Activated CD8-positive, alpha-beta T cell treated with anti-CD3 and anti-CD28 coated beads for 36 hours (primary cell): ENCODE measurements around the gene ZBED1. TPM values are rescaled to one million over a fixed set of nuclear protein-coding genes. Genes with fewer than 3 reads are reported as not detected.
A peak's percentile ranks its signal among the peaks of the same experiment; 100 is the strongest.

Experiments
- ATAC-seq: fragments of 200-7000 bp; cut with Tn5 transposase; one replicate; pipeline ENCODE4 v1.10.0; 2021; ENCODE audit warnings: mild to moderate bottlenecking, moderate library complexity
- CTCF ChIA-PET: fragments of 350-600 bp; sonication (Branson Sonifier 250); formaldehyde crosslinking; loops from one replicate; lab custom pipeline; 2021; ENCODE audit warnings: antibody characterized with exemption; lab: Charles Lee
- POLR2A ChIA-PET: fragments of 350-600 bp; sonication (Branson Sonifier 250); formaldehyde crosslinking; loops from one replicate; lab custom pipeline; 2021; ENCODE audit warnings: antibody characterized with exemption; lab: Charles Lee
- DNase-seq: peaks from one replicate; pipeline ENCODE4 v3.0.0-alpha.2; 2020
- H3K27ac Mint-ChIP-seq: one replicate; pipeline ENCODE4 v1.8.0; 2021; ENCODE audit warnings: mild to moderate bottlenecking, mixed read lengths
- H3K27me3 Mint-ChIP-seq: one replicate; pipeline ENCODE4 v1.8.0; 2021; ENCODE audit warnings: mixed read lengths
- H3K36me3 Mint-ChIP-seq: one replicate; pipeline ENCODE4 v1.8.0; 2021; ENCODE audit warnings: low read depth, mixed read lengths
- H3K4me1 Mint-ChIP-seq: one replicate; pipeline ENCODE4 v1.8.0; 2021; ENCODE audit warnings: low read depth, mixed read lengths
- H3K4me3 Mint-ChIP-seq: one replicate; pipeline ENCODE4 v1.8.0; 2021; ENCODE audit warnings: mild to moderate bottlenecking, moderate library complexity, mixed read lengths
- H3K9me3 Mint-ChIP-seq: one replicate; pipeline ENCODE4 v1.8.0; 2021; ENCODE audit warnings: mixed read lengths
- CTCF ChIP-seq: fragments of 200-600 bp; IDR thresholded peaks from one replicate; pipeline ENCODE4 v1.8.0; 2022; ENCODE audit warnings: antibody characterized with exemption, mild to moderate bottlenecking
- intact Hi-C: fragments of 100-400 bp; cut with micrococcal nuclease; formaldehyde crosslinking; loops from one replicate; pipeline ENCODE4 v1.10.0; 2022
- total RNA-seq, 2 experiments: library from RNA; stranded (reverse); gene quantifications; one replicate each; pipeline ENCODE4 v1.2.3, GENCODE V29; 2021

The ZBED1 gene
- total RNA-seq: 10 to 100 TPM; 26.3 to 28.7 TPM

DNA sequence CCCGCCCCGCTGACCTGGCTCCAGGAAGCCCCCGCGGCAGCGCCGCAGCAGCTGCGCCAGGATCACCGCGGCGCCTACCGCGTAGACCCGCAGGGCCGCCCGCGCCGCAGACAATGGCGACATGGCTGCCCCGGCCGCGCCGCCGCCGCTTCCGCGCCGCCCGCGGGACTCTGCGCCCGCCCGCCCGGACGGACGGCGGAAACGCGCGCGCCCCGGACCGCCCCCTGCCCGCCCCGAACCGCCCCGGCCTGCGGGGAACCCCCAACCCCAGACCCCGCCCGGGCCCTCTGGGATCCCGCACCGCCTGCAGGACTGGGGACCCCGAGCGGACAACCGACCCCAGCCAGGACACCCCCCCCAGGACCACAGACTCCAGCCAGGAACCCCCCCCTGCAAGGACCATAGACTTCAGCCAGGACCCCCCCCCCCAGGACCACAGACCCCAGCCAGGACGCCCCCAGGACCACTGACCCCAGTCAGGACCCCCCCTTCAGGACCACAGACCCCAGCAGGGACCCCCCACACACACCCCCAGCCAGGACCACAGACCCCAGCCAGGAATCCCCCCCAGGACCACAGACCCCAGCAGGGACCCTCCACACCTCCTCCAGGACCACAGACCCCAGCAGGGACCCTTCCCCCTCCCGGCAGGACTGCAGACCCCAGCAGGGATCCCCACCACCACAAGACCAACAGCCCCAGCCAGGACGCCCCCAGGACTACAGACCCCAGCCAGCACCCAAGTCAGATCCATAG lies at the start of gene ZBED1, which contains the start of gene DHRSX:
Gene ZBED1, minus strand, starts transcription at position 174 of the 756 bp plus-strand sequence. CDS start 10,257 bp downstream, outside the sequence.
Gene DHRSX, minus strand, starts transcription at position 174 of the 756 bp plus-strand sequence. Its CDS starts 51 bp downstream, at position 123.
- H3K4me3 Mint-ChIP-seq: peak within 1 kb of the TSS; percentile 74
- H3K27ac Mint-ChIP-seq: peak within 1 kb of the TSS; percentile 87
- intact Hi-C loops: no loop called here
- H3K27me3 Mint-ChIP-seq: no peaks in the 10 kb centered on the region
- ATAC-seq (peak; percentile 82), DNase-seq (peak; percentile 48)
- peaks cover 21% of the 10 kb centered on the region for H3K36me3 Mint-ChIP-seq
- TF ChIP-seq CTCF: no peak
- H3K4me1 Mint-ChIP-seq: peaks cover 23% of the 10 kb centered on the region
- no peaks in the 10 kb centered on the region for H3K9me3 Mint-ChIP-seq
- ChIA-PET POLR2A (no interaction called here), CTCF (no interaction called here)

DNA sequence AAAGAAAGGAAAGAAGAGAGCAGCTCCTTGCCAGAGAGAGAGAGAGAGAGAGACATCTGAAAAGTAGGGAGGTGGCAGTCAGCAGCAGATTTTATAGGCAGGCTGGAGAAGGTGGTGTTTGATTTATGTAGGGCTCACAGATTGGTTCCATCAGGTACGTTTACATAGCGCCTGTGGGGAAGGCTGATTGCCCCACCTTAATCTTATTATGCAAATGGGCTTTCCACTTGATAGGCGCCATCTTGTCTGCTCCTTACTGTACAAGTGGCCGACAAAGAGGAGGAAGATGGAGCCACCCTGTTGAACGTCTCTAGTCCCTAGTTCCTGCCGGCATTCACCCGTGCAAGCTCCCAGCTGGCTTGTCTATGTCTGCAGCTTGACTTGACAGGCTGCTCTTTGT lies 49.1 kb upstream of the ZBED1 start:
- no peak for ATAC-seq
- Mint-ChIP-seq H3K27me3 (peaks cover 8% of the 10 kb centered on the region), H3K4me1 (no peaks in the 10 kb centered on the region), H3K9me3 (peaks cover 8% of the 10 kb centered on the region), H3K27ac (no peak overlapping the region), H3K36me3 (no peaks in the 10 kb centered on the region), H3K4me3 (no peak overlapping the region)
- ChIA-PET POLR2A (no interaction called here), CTCF (no interaction called here)
- no peak for DNase-seq
- intact Hi-C loops: no loop called here
- no peak for TF ChIP-seq CTCF

- ChIA-PET CTCF (no interaction called here), POLR2A (no interaction called here)
- Mint-ChIP-seq H3K27ac (no peak overlapping the region), H3K36me3 (no peaks in the 10 kb centered on the region), H3K4me1 (no peaks in the 10 kb centered on the region), H3K27me3 (peaks cover 5% of the 10 kb centered on the region), H3K9me3 (peaks cover 8% of the 10 kb centered on the region), H3K4me3 (no peak overlapping the region)
- no peak for DNase-seq
- intact Hi-C loops: no loop called here
- TF ChIP-seq CTCF: no peak
- ATAC-seq: no peak
Observed at GRCh38 chrX:2548711-2549423, 48.1 kb upstream of the ZBED1 start.

DNA sequence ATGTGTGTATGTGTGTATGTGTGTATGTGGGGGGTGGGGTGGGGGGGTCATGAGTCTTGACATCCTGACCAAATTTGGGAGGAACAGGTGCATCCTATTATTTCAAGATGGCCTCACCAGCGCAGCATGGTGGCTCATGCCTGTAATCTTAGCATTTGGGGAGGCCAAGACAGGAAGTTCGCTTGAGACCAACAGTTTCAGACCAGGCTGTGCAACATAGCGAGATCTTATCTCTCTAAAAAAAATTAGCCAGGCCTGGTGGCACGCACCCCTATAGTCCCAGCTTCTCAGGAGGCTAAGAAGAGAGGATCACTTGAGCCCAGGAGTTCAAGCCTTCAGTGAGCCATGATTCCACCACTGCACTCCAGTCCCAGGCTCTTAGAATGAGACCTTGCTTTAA lies 47.0 kb upstream of the ZBED1 start:
- ChIA-PET POLR2A (no interaction called here), CTCF (no interaction called here)
- no peak overlapping the region for H3K4me3 Mint-ChIP-seq
- DNase-seq (no peak), ATAC-seq (no peak)
- no peaks in the 10 kb centered on the region for H3K36me3 Mint-ChIP-seq
- H3K9me3 Mint-ChIP-seq: peaks cover 8% of the 10 kb centered on the region
- no peaks in the 10 kb centered on the region for H3K4me1 Mint-ChIP-seq
- H3K27ac Mint-ChIP-seq: no peak overlapping the region
- intact Hi-C loops: no loop called here
- H3K27me3 Mint-ChIP-seq: peaks cover 5% of the 10 kb centered on the region
- no peak for TF ChIP-seq CTCF

DNA sequence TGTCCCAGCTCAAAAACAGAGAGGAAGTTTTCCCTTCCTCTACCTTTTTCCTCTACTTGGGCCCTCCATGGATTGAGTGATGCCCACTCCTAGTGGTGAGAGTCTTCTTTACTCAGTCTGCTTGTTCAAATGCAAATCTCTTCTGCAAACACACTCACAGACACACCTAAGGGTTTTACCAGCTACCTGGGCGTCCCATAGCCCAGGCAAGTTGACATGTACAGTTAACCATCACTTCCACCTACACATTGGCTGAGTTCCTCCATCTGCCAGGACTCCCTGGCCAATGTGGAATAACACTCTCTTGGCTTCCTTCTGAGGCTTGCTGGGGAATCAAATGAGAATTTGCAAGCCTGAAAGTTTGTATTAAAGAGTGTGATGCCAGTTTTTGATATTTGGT lies 45.7 kb upstream of the ZBED1 start:
- Mint-ChIP-seq H3K27ac (no peak overlapping the region), H3K4me3 (no peak overlapping the region), H3K27me3 (peaks cover 4% of the 10 kb centered on the region), H3K9me3 (peaks cover 8% of the 10 kb centered on the region), H3K4me1 (no peaks in the 10 kb centered on the region), H3K36me3 (no peaks in the 10 kb centered on the region)
- intact Hi-C loops: no loop called here
- DNase-seq: no peak
- ChIA-PET POLR2A (no interaction called here), CTCF (no interaction called here)
- TF ChIP-seq CTCF: no peak
- no peak for ATAC-seq
